GM10847 (cell line): ENCODE results near the gene CYP17A1.

Source experiments
- POLR2A ChIP-seq: IDR thresholded peaks from 2 replicates; pipeline ENCODE4 v1.6.1; 2011; ENCODE audit not compliant: insufficient read length; ENCODE audit errors: extremely low read depth

Gene CYP17A1

DNA sequence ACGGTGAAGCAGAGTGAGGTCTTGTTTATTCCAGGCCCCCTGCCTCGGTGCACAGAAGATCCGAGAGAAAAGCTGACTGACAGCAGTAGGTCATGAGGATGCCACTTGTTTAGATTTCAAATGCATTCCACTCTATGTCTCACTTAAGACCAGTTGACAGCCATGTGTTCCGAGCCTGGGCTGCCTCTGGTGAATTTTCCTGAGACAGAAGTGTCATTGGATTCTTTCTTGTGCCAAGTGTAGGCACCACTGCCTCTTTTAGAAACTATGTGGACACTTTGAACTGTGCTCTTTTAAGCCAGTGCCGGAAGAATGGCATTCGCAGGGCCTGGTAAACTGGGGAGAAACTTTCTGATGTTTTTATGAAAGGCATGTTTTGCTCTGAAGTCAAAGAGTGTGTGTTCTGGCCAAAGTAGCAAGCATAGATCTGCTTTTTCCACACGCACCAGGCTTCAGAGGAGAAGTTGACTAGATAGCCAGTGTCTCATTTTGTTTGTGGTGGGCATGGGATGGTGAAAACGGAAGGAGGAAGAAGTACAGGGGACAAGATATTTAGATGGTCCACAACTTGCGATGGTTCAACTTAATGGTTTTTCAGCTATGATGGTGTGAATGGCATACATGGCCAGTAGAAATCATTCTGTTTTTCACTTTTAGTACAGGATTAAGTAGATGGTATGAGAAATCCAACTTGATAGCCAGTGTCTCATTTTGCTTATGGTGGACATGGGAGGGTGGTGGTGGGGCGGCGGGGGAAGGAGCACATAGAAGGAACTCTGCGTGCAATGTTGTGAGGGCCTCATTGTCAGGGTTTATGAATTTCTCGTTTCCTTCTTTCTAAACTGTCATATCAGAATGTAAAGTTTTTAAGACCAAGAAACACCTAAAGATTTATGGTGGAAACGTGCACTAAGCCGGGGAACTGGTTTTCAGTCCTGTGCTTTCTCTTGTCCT is 41.5 kb downstream of the CYP17A1 start:
- no peak for TF ChIP-seq POLR2A

DNA sequence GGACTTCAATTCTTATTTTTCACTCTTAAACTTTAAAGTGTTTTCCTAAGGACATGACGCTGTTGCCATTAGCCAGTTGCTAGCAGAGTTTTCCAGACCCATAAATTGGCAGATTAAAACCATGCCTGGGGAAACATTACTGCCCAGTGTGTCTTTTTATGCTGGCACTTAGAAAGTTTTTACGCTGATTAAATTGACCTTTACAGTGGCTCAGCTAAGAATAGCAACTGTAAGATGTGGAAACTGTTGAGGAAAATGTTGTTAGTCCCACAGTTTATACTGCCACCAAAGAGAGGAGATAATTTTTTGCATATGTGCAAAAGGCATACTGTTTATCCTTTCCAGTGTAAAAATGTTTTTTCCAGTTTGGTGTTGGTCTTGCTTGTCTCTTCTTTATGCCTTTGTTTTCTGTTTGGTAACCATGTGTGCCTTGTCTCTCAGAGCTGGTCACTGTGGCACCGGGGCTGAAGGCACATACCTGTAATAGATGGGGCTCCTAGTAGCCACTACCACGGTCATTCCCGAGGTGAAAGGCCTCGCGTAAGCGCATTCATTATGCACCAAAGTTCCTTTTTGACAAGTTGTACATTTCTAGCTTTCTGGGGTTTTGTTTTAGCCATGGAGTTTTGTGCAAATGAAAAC is 45.3 kb downstream of the CYP17A1 start:
- no peak for TF ChIP-seq POLR2A

DNA sequence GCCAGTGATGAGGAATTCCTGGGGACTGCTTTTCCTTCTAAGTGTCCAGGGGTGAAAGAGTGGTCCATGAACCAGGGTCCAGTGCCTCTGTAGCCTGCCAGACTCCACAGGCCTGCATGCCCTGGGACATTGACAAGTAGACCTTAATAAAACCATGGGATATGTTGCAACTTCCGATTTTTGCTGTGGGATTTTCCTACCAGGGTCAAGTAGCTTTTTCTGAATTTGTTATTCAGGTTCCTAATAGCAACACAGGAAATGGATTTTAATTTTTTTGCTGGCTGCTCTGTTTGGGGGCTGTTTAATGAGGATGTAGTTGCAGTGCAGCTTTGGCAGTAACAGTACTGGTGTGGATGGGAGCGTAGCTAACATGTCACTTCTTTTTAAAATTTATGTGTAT is 51.4 kb downstream of the CYP17A1 start:
- no peak for TF ChIP-seq POLR2A

DNA sequence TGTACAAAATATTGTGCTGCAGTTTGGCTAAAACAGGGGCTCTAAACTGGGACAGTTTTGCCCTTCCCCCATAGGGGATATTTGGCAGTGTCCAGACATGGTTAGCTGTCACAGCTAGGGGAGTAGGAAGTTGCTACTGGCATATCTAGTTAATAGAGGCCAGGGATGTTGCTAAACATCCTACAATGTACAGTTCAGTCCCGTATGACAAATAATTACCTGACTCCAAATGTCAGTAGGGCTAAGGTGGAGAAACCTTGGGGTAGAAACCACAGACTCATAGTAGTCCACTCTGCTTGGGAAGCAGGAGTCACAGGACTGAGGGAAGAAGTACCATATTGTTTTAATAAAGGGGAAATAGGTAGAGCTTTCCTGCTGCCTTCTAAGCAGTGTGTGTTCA is 53.6 kb downstream of the CYP17A1 start:
- no peak for TF ChIP-seq POLR2A

DNA sequence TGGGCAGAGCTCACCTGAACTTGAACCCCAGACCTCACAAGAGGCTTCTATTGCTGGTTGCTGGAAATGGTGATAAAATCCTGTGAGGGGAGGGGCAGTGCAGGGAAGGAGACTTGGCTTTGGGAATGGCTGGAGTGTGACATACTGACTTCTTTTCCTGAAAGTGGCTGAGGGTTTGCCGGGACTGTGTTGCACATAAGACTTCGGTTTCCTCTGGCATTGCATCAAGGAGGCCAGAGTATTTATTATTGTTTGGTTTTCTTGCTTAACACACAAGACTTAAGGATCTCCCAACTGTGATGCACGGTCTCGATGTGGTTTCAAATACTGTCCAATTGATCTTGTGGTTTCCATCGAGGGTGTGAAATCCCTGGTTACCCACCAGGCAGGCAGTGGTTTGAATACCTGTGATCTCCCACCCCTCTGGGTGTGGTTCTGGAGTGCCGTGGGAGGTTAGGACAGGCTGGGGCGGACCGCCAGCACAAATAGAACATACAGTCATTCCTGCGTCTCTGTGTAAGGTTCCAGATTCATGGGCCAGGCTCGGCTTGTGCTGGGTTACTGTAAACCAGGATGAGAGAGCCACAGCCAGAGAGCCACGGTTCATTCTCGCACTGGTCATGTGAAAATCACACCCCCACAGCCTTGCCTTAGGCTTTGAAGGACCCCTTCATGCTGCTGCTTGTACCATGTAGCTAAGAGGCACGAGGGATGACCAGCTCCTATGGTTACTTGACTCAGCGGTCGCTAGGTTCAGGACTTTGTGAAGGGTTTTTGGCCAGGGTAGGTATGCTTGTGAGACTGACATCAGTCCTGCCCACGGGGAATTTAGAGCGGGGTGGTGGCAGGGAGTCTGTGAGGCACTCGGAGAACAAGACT is 54.3 kb downstream of the CYP17A1 start:
- no peak for TF ChIP-seq POLR2A

DNA sequence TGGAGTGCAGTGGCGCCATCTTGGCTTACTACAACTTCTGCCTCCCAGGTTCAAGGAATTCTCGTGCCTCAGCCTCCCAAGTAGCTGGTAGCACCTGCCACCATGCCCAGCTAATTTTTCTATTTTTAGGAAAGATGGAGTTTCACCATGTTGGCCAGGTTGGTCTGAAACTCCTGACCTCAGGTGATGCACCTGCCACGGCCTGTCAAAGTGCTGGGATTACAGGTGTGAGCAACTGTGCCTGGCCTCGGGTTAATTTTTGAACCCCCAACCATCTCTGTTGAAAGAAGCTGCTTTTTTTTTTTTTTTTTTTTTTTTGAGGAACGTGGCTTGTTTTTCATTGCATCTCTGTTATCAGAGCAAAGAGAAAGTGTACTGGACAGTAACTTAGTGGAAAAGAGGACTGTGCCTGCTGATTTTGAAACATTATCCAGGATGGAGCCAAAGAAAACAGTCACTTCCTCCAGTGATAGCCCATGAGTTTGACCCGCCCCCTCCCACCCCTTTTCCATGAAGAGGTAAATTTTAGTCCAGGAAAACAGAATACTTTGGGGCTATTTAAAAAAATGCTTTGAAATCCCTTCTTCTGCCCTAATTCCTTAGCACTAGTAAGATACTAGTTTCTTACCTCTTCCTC is 55.2 kb downstream of the CYP17A1 start:
- no peak for TF ChIP-seq POLR2A

DNA sequence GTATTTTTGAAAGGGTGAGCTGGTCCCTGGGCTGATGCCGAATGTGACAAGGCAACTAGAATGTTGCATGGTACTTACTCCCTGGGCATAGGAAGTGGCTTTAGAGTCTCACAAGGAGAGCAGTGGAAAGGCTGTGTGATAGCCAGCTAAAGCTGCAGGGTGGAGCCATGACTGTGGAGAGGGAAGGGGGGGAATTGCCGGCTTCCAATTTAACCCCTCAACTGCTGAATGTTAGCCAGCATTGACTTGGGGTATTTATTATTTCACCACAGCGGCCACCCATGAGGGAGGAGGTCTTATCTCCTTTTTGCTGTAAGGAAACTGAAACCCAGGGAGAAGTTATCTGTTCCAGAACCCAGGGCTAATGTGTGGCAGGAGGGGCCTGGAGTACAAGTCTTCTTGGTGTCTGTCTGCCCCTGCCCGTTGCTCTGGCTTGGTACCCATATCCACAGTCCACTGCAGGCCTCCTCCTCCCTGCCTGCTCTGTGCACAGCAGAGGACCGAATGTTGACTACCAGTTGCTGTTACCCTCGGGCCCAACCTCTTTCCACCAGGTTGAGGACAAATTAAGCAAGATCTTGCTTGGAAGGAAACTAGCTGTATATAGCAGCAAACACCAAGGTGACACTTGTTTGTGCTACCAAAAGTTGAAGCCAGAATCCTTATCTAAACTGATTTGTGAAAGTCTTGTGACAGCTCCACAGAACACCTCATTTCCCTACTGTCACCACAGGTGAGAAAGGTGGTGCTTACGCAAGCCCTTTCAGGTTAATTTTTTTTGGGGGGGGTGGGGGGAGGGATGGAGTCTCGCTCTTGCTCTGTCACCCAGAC is 55.9 kb downstream of the CYP17A1 start:
- no peak for TF ChIP-seq POLR2A
